Measurements from ENCODE around the gene PIGZ.

The PIGZ gene

DNA sequence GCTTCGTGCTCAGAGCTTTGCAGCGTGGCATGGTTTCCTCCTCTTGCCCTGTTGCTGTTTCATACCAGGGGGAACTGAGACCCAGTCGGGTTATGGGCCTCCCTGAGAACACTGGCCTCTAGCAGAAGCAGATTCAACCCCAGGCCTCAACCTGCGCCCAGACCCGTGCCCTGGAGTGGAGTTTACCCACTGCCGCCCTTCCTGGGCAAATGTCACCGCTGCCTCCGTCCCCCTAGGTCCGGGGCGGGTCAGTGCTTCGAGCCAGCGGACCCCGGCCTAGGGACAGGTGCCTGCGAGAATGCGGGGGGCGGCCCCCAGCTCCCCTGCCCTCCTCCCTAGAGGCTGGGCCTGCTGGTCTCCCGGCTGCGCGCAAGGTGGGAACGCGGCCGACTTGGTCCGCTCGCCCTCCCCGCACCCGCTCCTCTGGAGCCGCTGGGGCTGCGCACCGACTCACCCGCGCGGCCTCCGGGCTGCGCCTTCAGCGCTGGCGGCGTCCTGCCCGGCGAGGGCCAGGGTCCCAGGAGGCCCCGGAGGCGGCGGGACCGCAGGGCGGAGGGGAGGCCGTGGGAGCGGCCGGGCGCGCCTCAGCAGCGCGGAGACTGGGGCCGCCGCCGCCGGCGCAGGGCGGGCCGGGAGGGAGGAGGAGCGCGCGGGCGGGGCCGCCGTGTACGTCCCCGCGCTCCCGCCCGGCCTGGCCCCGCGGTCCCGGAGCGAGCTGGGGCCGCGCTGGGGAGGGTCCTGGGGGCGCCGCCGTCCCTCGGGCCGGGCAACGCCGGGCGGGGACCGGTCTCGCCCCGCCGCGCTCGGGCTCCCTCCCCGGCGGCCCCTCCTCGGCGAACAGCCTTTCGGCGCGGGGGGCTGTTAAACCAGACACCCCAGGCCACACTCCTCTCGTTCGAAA is at the start of gene PIGZ:
Gene PIGZ (minus strand): TSS at position 601 of the 901 bp plus-strand sequence. CDS start 16,802 bp downstream, outside the sequence.
- DNase-seq (ENCODE audit: low read depth in 3 of 3, low spot score in 1 of 3), result peak in 1 of 3 donors; percentile 33

- no peak for DNase-seq (ENCODE audit: low read depth in 3 of 3, low spot score in 1 of 3)
Measured at GRCh38 chr3:197017003-197017402, 48.4 kb upstream of the PIGZ start.

DNA sequence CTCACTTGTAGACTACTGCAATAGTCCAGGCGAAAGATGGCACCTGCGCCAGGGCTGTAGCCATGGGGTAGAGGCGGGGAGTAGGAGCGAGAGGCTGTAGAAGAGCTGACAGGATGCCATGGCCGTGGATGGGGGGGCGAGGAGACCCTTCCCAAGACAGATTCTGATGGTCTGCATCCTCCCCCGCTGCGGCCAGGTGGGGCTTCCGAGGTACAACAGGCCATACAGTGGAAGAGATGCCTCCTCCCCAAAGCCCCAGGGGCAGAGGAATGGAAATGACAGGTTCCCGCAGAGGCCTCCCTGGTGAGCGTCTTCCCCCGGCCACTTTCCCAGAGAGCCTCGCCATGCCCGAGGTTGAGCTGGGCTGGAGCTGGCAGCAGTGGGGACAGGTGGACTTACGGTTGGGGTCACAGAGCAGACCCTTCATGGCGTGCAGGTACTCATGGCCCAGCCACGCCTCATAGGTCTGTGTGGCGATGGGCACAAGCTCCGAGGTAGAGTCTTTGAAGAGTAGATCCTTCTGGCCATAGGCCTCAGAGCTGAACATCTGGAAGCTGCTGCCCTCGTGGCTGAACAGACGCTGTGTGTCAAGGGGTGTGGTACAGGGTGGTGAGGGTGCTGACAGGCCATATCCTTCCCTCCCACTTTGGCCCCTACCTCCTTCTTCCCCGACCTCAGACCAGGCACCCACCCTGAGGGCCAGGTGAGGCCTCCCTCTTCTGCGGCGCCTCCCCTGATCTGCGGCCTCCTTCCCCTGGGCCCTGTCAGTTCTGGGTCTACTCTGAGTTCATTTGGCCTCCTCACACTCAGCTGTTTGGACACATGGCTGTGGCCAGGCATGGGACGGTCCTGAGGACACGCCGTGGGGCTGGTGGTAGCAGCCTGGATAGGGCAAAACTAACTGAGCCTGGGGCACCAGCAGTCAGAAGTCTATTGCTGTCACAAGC is 47.4 kb upstream of the PIGZ start:
- no peak for DNase-seq (ENCODE audit: low read depth in 3 of 3, low spot score in 1 of 3)

DNA sequence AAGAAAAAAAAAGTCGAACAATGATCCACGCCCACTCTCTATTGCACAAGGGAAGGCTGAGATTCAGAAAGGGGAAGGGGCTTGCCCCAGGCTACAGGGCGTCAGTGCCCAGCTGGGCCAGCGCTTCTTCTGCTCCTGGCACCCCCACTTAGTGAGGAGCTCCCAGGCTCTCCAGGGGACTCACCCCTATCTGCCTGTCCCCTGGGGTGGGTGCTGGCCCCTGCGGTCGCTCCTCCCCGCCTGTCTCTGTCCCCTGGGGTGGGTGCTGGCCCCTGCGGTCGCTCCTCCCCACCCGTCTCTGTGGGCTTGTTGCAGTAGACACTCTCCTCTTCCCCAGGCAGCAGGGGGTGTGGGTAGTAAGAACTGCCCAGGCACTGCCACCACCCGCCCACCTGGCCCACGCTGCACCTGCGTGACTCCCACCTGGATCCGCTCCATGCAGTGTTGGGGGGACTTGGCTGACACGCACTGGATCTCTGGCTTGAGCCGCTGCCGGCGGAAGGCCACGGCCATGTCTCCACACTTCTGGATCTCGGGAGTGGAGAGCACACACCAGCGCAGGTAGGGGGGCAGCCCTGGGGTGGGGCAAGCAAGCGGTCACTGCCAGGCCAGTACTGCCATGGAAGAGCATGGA is 46.4 kb upstream of the PIGZ start:
- DNase-seq (ENCODE audit: low read depth in 3 of 3, low spot score in 1 of 3), result no peak

DNA sequence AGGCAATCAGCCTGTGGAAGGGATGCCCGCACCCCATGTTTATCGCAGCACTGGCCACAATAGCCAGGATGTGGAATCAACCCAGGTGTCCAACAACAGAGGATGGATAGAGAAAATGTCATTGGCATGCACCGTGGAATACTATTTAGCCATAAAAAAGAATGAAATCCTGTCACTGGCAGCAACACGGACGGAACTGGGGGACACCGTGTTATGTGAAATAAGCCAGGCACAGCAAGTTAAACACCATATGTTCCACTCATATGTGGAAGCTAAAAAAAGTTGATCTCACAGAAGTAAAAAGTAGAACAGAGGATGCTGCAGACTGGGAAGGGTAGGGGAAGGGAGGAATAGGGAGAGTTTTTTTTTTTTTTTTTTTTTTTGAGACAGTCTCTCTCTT is 45.4 kb upstream of the PIGZ start:
- DNase-seq (ENCODE audit: low read depth in 3 of 3, low spot score in 1 of 3), result no peak

GRCh38 chr3:197012540-197012883 is 43.9 kb upstream of the PIGZ start:
- no peak for DNase-seq (ENCODE audit: low read depth in 3 of 3, low spot score in 1 of 3)

DNA sequence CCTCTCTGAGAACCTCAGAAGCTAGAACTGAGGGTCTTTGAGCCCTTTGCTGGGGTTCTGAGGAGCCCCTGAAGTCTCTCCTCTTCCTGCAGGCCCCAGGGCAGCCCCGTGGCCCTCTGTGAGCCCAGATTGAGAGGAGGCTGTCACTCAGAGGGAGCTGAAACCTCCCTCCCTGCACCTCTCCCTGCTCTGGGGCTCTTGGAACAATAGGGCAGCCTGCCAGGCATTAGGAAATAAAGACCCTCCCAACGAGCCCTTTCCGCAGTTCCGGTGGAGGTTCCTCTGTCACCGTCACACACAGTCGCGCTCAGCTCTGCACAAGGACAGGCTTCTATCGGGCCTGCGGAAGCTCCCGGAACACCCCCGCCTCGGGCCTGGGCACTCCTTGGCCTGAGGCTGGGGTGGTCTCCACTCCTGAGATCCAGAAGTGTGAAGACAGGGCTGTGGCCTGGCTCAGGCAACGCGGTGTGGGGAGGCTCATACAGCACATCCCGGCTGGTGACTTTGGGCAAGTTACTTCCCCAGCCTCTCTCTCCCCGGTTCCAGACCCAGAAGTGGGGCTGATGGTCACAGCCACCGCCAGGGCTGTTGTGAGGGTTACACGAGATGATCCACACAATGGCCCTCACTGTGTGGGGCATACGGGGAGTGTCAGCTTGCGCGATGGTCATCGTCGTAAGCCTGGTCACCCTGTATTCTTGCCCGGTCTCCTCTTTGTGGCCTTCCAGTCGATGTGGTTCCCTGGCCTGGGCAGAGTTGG is 43.3 kb upstream of the PIGZ start:
- DNase-seq (ENCODE audit: low read depth in 3 of 3, low spot score in 1 of 3), result no peak

- DNase-seq (ENCODE audit: low read depth in 3 of 3, low spot score in 1 of 3), result no peak
Measured at GRCh38 chr3:197010556-197011351, 42.1 kb upstream of the PIGZ start.

- no peak for DNase-seq (ENCODE audit: low read depth in 3 of 3, low spot score in 1 of 3)
Measured at GRCh38 chr3:197009532-197010019, 40.9 kb upstream of the PIGZ start.

DNA sequence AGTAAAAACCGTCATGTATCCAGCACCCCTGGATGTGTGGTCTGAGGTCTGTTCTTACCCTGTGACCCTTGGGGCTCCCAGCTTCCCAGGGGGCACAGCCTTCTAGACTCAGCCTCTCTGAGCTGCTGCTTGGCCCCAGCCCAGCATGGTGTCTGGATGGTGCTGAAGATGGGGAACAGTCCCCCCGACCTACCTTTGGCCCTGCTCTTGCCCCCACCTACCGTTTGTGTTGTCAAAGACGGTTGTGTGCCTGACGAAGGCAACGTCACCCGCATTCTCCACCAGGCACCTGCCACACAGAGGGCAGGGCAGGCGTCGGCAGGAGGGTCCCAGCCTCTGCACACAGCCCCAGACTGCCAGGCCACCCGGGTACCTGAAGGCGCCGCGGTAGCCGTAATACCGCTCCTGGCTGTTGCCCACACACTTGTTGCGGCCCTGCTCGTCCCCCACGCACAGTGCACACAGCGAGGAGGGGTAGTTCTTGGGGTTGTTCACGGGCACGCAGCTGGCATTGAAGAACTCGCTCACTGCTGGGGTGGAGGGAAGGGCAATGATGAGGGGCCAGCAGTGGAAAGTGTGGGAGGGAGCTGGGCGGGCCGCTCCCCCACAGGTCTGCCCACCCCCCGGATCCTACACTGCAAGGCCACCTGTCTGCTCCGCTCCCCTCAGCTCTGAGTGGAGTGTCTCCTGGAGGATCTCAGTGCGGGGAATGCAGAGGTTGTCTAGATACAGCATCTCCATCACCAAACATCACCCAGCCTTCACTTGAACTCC is 40.0 kb upstream of the PIGZ start:
- DNase-seq (ENCODE audit: low read depth in 3 of 3, low spot score in 1 of 3), result no peak

GRCh38 chr3:197007953-197008352 is 39.3 kb upstream of the PIGZ start:
- no peak for DNase-seq (ENCODE audit: low read depth in 3 of 3, low spot score in 1 of 3)

GRCh38 chr3:197007296-197007940 is 38.8 kb upstream of the PIGZ start:
- DNase-seq (ENCODE audit: low read depth in 3 of 3, low spot score in 1 of 3), result no peak

DNA sequence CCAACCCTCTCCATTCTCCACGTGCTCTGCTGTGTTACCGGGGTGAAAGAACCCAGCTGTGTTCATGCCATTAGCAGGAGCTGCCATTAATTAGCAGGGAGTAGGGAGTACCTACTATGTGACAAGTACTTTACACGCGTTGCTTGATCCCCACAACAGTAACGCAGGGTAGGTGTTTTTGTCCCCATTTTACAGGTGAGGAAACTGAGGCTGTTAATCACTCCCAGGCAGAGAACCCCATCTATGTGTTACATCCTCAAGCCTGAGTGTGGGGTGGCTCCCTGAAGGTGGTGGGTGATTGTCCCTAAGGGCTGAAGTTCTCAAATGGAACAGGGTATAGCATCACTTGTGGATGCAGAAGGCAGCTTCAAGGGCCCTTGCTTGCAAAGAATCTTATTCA is 38.2 kb upstream of the PIGZ start:
- no peak for DNase-seq (ENCODE audit: low read depth in 3 of 3, low spot score in 1 of 3)

DNA sequence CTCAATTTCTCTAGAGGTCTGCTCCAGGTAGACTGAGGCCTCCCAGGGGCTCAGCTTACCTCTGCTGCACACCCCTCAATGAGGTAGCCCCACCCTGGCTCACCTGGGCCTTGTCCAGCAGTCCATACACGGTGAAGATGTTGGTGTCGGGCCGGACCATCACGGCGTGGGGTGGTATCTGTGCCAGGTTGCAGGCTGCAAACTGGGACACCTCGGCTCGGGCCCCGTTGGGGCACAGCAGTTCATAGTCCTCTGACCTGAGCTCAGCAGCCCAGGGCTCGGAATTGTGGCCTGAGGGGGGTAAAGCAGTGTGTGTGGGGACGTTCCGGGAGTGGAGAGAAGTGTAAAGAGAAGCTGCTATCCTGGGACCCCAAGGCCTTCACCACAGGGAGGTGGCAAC is 37.8 kb upstream of the PIGZ start:
- no peak for DNase-seq (ENCODE audit: low read depth in 3 of 3, low spot score in 1 of 3)

DNA sequence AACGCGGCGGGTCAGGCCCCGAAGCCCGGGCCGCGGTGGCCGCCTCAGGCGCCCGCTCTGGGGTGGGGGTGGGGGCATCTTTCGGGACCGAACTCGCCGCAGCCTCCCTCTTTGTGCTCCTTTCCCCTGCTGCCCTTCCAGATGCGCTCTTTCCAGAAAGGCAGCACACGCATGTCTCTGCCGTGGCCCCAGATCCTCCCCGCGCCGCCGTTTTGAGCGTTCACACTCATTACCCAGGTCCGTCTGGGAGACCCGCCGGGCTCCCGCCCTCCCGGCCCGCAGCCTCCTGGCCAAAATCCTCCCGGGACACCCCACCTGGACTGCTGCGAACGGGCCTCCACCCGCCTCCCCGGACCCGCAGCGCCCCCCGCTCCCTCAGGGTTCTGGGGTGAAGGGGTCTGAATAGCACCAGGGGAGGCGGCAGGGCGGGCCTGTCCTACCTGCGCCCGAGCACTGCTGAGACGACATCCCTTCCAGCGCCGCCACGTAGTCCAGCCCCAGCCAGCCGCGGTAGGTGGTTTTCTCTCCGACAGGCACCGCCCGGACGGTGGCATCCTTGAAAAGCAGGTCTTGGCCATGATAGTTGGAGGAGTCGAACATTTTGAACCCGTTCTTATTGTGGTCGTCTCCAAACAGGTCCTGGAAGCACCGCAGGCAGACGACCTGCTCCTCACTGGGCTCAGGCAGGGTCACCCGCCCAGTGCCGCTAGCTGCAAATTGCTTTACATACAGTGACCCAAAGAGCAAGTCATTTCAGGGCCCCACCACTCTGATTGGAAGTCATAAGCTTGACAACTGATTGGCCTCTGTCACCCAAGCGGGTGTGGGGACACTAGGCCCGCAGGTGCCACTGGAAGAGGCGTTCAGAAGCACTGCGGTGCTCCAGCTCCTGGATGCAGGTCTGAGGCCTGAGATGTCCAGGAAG is 35.1 kb upstream of the PIGZ start:
- DNase-seq (ENCODE audit: low read depth in 3 of 3, low spot score in 1 of 3), result peak in 1 of 3 donors; percentile 6

- peak; percentile 57 to 77 (median 71) for DNase-seq (ENCODE audit: low read depth in 3 of 3, low spot score in 1 of 3)
Measured at GRCh38 chr3:197002701-197003454, 34.2 kb upstream of the PIGZ start.
